SK-N-MC (cell line): ENCODE results near the gene CEP55.

Experiments
- DNase-seq: peaks from one replicate; pipeline ENCODE4 v3.0.0-alpha.2; 2011; ENCODE audit warnings: low read depth, low spot score
- H3K27ac ChIP-seq: fragments of 200-600 bp; sonication (generic); 2 replicates; pipeline ENCODE4 v1.5.1; 2016; ENCODE audit warnings: mixed run types
- H3K36me3 ChIP-seq: fragments of 200-600 bp; sonication (generic); 2 replicates; pipeline ENCODE4 v1.6.1; 2017; ENCODE audit warnings: antibody characterized with exemption, low read length, mixed read lengths; ENCODE audit not compliant: insufficient read depth
- H3K4me3 ChIP-seq: fragments of 200-600 bp; sonication (generic); 2 replicates; pipeline ENCODE4 v1.5.1; 2016
- H3K9ac ChIP-seq: fragments of 200-600 bp; sonication (generic); 2 replicates; pipeline ENCODE4 v1.8.0; 2017; ENCODE audit warnings: mixed run types, mixed read lengths; ENCODE audit not compliant: insufficient read length
- H3K9me3 ChIP-seq: fragments of 200-600 bp; sonication (generic); 2 replicates; pipeline ENCODE4 v1.6.1; 2017; ENCODE audit warnings: low read depth, mild to moderate bottlenecking, antibody characterized with exemption, low read length, moderate library complexity, mixed read lengths
- EZH2 ChIP-seq: fragments of 200-600 bp; sonication (generic); IDR thresholded peaks from one replicate; pipeline ENCODE4 v1.6.1; 2017; ENCODE audit warnings: antibody characterized with exemption
- FOXP2 ChIP-seq: optimal IDR thresholded peaks from 2 replicates; pipeline ENCODE3; 2011; ENCODE audit warnings: mild to moderate bottlenecking, moderate library complexity; ENCODE audit not compliant: insufficient read depth; ENCODE audit errors: extremely low read length, control extremely low read depth
- POLR2AphosphoS5 ChIP-seq: IDR thresholded peaks from 2 replicates; pipeline ENCODE4 v1.6.1; 2012; ENCODE audit warnings: mild to moderate bottlenecking, low read depth, low read length, borderline replicate concordance

The CEP55 gene

DNA sequence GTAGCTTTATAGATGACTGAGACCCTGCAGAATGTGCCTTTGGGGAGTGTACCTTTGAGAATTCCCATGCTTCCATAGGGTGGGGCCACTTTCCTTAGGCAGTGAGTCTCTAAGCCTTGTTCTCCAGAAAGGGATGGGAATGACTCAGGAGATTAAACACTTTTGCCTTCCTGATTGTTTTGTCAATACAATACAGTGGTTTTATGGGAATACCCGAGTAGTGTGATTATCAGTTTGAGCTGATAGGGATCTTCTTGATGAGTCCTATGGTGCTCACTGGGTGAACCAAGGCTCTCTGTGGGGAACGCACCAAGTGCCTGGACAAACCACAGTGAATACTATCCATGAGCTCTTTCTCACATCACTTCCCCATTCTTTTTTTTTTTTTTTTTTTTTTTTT lies 20.5 kb upstream of the CEP55 start:
- TF ChIP-seq FOXP2, result no peak
- TF ChIP-seq POLR2AphosphoS5, result no peak
- no peak for TF ChIP-seq EZH2
- no peak overlapping the region for H3K9ac ChIP-seq
- no peak overlapping the region for H3K27ac ChIP-seq
- no peak overlapping the region for H3K4me3 ChIP-seq
- no peak for DNase-seq
- H3K36me3 ChIP-seq, result no peaks in the 10 kb centered on the region
- no peaks in the 10 kb centered on the region for H3K9me3 ChIP-seq

DNA sequence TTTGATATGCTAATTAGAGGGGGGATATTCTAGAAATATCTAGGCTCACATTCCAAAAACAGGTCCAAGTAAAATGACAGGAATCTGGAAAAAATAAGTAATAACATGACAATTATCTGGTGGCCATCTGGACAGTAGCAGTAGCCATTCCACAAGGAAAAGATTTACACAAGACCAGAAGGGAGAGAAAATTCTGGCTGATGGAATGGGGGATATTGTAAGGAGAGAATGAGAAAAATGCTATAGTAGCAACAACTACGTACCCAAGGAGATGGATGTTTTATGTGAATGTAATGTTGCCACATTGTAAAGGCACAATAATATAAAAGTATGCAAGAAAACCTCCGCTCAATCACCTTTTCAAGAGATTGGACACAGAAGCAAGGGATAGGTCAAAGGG lies 19.7 kb upstream of the CEP55 start:
- TF ChIP-seq FOXP2, result no peak
- no peak for TF ChIP-seq POLR2AphosphoS5
- TF ChIP-seq EZH2, result no peak
- Histone ChIP-seq H3K36me3 (no peaks in the 10 kb centered on the region), H3K27ac (no peak overlapping the region), H3K9me3 (no peaks in the 10 kb centered on the region), H3K4me3 (no peak overlapping the region), H3K9ac (no peak overlapping the region)
- DNase-seq, result no peak

DNA sequence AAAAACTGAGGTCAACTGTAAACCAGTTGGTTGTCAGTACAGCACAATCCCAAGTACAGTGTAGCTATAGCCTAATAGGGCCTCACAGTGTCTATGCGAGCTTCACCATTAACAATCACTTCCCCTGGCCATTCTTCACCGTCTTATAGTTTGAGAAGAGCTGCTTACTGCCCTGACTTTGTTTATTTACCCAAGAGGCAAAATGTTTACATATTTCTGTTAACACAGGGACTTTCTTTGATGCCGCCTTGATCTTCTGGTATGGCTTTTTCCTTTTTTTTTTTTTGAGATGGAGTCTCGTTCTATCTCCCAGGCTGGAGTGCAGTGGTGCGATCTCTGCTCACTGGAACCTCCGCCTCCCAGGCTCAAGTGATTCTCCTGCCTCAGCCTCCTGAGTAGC lies 17.5 kb upstream of the CEP55 start:
- no peak overlapping the region for H3K27ac ChIP-seq
- no peak for TF ChIP-seq FOXP2
- H3K9me3 ChIP-seq, result no peaks in the 10 kb centered on the region
- H3K4me3 ChIP-seq, result no peak overlapping the region
- H3K36me3 ChIP-seq, result no peaks in the 10 kb centered on the region
- no peak overlapping the region for H3K9ac ChIP-seq
- DNase-seq, result no peak

DNA sequence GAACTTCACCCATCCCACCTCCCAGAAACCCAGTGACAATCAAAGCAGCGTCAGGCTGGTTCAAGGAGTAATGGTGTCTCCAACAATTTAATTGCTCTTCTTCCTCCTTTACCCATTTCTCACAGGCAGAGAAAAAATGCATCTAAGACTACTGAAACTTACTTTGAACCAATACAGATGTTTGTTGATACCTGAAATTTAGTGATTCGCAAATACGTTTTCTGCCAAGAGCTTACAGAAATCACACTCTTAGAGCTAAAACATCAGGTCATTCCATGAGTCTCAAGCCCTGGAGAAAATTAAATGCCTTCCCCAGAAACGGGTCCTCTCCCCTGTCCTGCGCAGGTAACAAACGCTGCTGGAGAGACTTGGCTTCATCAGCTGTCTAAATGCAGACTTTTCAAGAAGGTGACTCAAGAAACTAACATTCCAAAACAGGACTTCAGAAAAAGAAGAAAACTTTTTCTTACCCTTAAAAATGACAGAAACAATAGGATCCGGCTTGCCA lies 14.7 kb upstream of the CEP55 start:
- DNase-seq, result no peak
- Histone ChIP-seq H3K9me3 (no peaks in the 10 kb centered on the region), H3K4me3 (peak overlapping the region; percentile 82), H3K9ac (no peak overlapping the region), H3K36me3 (no peaks in the 10 kb centered on the region), H3K27ac (no peak overlapping the region)
- no peak for TF ChIP-seq POLR2AphosphoS5
- no peak for TF ChIP-seq FOXP2
- TF ChIP-seq EZH2, result no peak

DNA sequence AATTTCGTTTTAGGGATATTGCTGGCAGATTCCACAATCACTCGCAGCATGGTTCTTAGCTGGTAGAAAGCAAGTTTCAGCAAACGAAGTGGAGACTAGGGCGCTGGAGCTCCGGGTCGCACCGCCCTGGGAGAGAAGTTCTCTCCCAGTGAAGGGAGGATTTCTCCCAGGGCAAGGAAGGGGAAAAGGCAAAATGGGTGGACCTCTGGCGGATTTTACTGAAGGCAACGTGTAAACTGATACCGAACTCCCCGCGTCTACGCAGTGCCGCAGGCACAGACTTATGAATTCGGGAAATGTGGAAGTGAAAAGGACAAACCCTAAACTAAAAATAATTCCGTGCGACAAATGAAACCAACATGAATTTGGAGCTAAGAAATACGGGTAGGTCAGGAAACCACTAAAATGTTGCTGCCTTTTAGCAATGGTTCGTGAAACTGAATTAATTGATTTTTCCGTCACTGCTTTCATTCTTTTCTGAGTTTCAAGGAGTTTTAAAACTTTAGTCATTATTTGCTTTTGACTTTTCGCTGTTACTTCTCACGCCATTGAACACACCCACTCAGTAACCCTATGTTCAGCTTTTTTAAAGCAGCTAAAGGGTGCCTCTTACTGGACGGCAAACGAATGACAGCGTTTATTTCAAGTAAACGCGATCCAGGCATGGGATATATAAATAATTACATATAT lies 14.1 kb upstream of the CEP55 start, which contains the start of gene MYOF:
Gene MYOF (minus strand): TSS at position 190 of the 690 bp plus-strand sequence. CDS start 140 bp downstream, at position 50.
- DNase-seq, result no peak
- no peak within 1 kb of the TSS for H3K9ac ChIP-seq
- TF ChIP-seq POLR2AphosphoS5, result no peak
- no peak for TF ChIP-seq EZH2
- TF ChIP-seq FOXP2, result no peak
- no peak within 1 kb of the TSS for H3K27ac ChIP-seq
- no peaks in the 10 kb centered on the region for H3K36me3 ChIP-seq
- H3K9me3 ChIP-seq, result no peaks in the 10 kb centered on the region
- peak within 1 kb of the TSS; percentile 82 for H3K4me3 ChIP-seq

DNA sequence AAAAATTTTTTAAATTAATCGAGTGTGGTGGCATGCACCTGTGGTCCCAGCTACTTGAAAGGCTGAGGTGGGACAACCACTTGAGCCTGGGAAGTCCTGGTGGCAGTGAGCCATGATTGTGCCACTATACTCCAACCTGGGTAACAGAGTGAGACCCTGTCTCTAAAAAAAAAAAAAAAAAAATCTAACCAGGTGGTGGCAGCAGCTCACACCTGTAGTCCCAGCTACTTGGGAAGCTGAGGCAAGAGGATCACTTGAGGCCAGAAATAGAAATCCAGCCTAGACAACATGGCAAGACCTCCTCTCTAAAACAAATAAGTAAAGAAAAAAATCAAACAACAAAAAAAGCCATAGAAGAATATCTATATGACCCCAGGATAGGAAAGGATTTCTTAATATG lies 10.7 kb upstream of the CEP55 start:
- no peak for DNase-seq
- Histone ChIP-seq H3K36me3 (no peaks in the 10 kb centered on the region), H3K4me3 (no peak overlapping the region), H3K9me3 (no peaks in the 10 kb centered on the region), H3K27ac (no peak overlapping the region), H3K9ac (no peak overlapping the region)
- TF ChIP-seq POLR2AphosphoS5 (no peak), FOXP2 (no peak), EZH2 (no peak)

DNA sequence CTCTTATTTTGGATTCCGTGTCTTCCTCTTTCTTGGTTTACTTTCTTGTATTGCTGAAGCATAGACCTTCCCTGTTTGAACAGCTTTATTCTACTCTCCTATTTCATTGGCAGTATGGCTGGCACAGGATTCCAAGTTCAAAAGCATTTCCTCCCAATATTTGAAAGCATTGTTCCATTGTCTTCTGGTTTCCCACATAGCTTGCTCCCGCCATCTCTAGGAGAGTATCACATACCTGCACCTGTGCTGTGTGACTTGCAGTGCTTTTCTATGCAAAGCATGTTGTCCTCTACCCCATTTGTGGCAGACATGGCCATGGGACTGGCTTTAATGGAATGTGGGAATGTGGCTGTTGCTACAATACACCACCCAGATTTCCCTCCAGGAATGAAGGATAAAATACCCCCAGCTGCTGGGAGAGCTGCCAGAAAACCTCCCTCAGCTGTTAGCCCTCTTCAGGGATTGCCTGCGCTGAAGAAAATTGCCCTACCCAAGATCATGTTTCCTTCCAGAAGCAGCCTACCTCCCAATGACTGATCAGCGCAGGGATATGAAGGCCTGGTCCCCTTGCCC lies 7.4 kb upstream of the CEP55 start:
- no peaks in the 10 kb centered on the region for H3K9me3 ChIP-seq
- H3K9ac ChIP-seq, result no peak overlapping the region
- H3K4me3 ChIP-seq, result no peak overlapping the region
- no peak overlapping the region for H3K27ac ChIP-seq
- no peak for DNase-seq
- H3K36me3 ChIP-seq, result no peaks in the 10 kb centered on the region
- TF ChIP-seq EZH2, result no peak
- no peak for TF ChIP-seq FOXP2
- TF ChIP-seq POLR2AphosphoS5, result no peak

DNA sequence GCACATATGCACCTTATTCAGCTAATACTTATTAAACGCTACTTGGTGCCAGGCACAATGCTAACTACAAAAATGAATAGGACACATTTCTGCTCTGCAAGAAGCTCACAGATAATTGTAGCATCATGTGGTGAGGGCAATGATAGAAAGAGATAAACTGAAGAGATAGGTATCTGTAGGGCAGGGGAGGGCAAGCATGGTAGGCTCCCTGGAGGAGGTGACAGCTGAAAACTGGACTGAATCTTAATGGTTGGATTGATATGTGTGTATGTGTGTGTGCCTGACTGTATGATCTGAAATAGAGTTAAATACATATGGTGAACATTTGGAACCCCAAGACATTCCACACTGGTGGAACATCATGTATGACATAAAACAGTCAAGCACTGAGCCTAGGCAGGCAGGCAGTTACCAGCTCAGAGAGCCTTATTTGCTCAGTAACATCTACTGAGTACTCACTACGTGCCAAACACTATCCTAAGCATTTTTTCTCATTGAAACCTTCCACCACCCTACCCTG lies 4.8 kb upstream of the CEP55 start:
- Histone ChIP-seq H3K9me3 (no peaks in the 10 kb centered on the region), H3K4me3 (no peak overlapping the region), H3K36me3 (no peaks in the 10 kb centered on the region), H3K27ac (no peak overlapping the region), H3K9ac (no peak overlapping the region)
- TF ChIP-seq FOXP2, result no peak
- TF ChIP-seq EZH2, result no peak
- TF ChIP-seq POLR2AphosphoS5, result no peak
- DNase-seq, result no peak

DNA sequence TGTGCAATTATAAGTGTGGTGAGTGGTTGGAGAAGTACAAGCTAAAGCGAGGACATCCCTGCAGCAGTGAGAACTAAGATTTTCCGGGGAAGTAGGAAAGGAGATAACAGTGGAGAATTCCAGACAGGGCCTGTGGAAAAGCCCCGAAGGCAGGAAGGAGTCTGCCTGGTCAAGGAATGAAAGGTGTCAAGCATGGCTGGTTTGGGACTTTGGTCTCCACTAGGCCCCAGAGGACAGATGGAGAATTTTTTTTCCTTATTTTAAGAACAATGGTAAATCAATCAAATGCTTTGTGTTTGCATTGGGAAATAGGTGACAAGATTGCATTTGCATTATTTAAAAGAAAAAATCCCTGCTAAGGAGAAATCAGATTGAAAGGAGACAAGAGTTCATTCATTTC lies 3.2 kb upstream of the CEP55 start:
- no peak overlapping the region for H3K4me3 ChIP-seq
- H3K9ac ChIP-seq, result no peak overlapping the region
- H3K9me3 ChIP-seq, result no peaks in the 10 kb centered on the region
- no peaks in the 10 kb centered on the region for H3K36me3 ChIP-seq
- no peak for DNase-seq
- H3K27ac ChIP-seq, result no peak overlapping the region
- TF ChIP-seq POLR2AphosphoS5 (no peak), EZH2 (no peak)
